HTERT RPE-1 (cell line): ENCODE results near the gene ANGEL2.
"Not testable (repeated sequence)": the region's sequence is repeated elsewhere in the genome, so short reads cannot be mapped to it uniquely, and the experiment has no call there.

Source experiments
- in situ Hi-C: fragments of 300-500 bp; cut with MboI; formaldehyde crosslinking; loops from 4 replicates; pipeline ENCODE4 v1.14.3; 2020; ENCODE audit warnings: low sequenced_read_pairs

Gene ANGEL2

GRCh38 chr1:213015099-213016050, at the start of gene ANGEL2:
Gene ANGEL2, minus strand, starts transcription at chr1:213015867. Its CDS starts 196 bp downstream, at chr1:213015671.
- in situ Hi-C loops = no loop called here

- in situ Hi-C loops = no loop called here
Observed at GRCh38 chr1:213061263-213061662, 45.6 kb upstream of the ANGEL2 start.

GRCh38 chr1:213060836-213061235, 45.2 kb upstream of the ANGEL2 start:
- in situ Hi-C loops = no loop called here

- in situ Hi-C loops = no loop called here
Observed at GRCh38 chr1:213057264-213058059, 41.8 kb upstream of the ANGEL2 start.

- in situ Hi-C loops = no loop called here
Observed at GRCh38 chr1:213055767-213056166, 40.1 kb upstream of the ANGEL2 start.

- in situ Hi-C loops = no loop called here
Observed at GRCh38 chr1:213054733-213055591, 39.3 kb upstream of the ANGEL2 start.

- in situ Hi-C loops = no loop called here
Observed at GRCh38 chr1:213054142-213054541, 38.5 kb upstream of the ANGEL2 start.

GRCh38 chr1:213053455-213053854, 37.8 kb upstream of the ANGEL2 start:
- in situ Hi-C loops = no loop called here

GRCh38 chr1:213051881-213052202, 36.2 kb upstream of the ANGEL2 start:
- in situ Hi-C loops = no loop called here

GRCh38 chr1:213051127-213051880, 35.6 kb upstream of the ANGEL2 start, which contains the start of gene RPS6KC1:
Gene RPS6KC1, plus strand, starts transcription at chr1:213051241. Its CDS starts 164 bp downstream, at chr1:213051405.
- in situ Hi-C loops = no loop called here

- in situ Hi-C loops = no loop called here
Observed at GRCh38 chr1:213050745-213051126, 35.1 kb upstream of the ANGEL2 start.

GRCh38 chr1:213049232-213049631, 33.6 kb upstream of the ANGEL2 start:
- in situ Hi-C loops = no loop called here

GRCh38 chr1:213045321-213046226, 29.9 kb upstream of the ANGEL2 start:
- in situ Hi-C loops = not testable (repeated sequence)

- in situ Hi-C loops = no loop called here
Observed at GRCh38 chr1:213041443-213041842, 25.8 kb upstream of the ANGEL2 start.

GRCh38 chr1:213035573-213035972, 19.9 kb upstream of the ANGEL2 start:
- in situ Hi-C loops = no loop called here

GRCh38 chr1:213034713-213035112, 19.0 kb upstream of the ANGEL2 start:
- in situ Hi-C loops = no loop called here

GRCh38 chr1:213032651-213033050, 17.0 kb upstream of the ANGEL2 start:
- in situ Hi-C loops = no loop called here

GRCh38 chr1:213027024-213027423, 11.4 kb upstream of the ANGEL2 start:
- in situ Hi-C loops = not testable (repeated sequence)

- in situ Hi-C loops = no loop called here
Observed at GRCh38 chr1:213020016-213020415, 4.3 kb upstream of the ANGEL2 start.
